SJCRH30 (cell line): ENCODE results near the gene CUL9. TPM values are rescaled to one million over a fixed set of nuclear protein-coding genes. Genes with fewer than 3 reads are reported as not detected.

Experiments
- DNase-seq, 2 experiments: peaks; one replicate each; pipeline ENCODE4 v3.0.0-alpha.2; 2015 to 2020
- H3K27ac ChIP-seq: fragments of 250-450 bp; sonication (Bioruptor Pico); 2 replicates; pipeline ENCODE4 v1.5.1; 2020; ENCODE audit warnings: mild to moderate bottlenecking, moderate library complexity
- H3K27me3 ChIP-seq: fragments of 250-450 bp; sonication (Bioruptor Pico); 2 replicates; pipeline ENCODE4 v1.5.1; 2020; ENCODE audit warnings: mild to moderate bottlenecking, moderate library complexity
- H3K36me3 ChIP-seq: fragments of 250-450 bp; sonication (Bioruptor Pico); 2 replicates; pipeline ENCODE4 v1.5.1; 2020; ENCODE audit warnings: mild to moderate bottlenecking, moderate library complexity
- H3K4me1 ChIP-seq: fragments of 250-450 bp; sonication (Bioruptor Pico); 2 replicates; pipeline ENCODE4 v1.5.1; 2020; ENCODE audit warnings: mild to moderate bottlenecking, moderate library complexity
- H3K4me3 ChIP-seq: fragments of 250-450 bp; sonication (Bioruptor Pico); 2 replicates; pipeline ENCODE4 v1.5.1; 2020; ENCODE audit warnings: mild to moderate bottlenecking, moderate library complexity
- H3K9me3 ChIP-seq: fragments of 250-450 bp; sonication (Bioruptor Pico); replicated peaks from 2 replicates; pipeline ENCODE4 v1.5.1; 2020; ENCODE audit warnings: mild to moderate bottlenecking, moderate library complexity
- total RNA-seq: library from RNA; depleted of rRNA; stranded (reverse); fragments of >200 nt; shearing (Covaris generic); gene quantifications from 2 replicates; pipeline ENCODE4 v1.2.3, GENCODE V29; 2014

Gene CUL9
- total RNA-seq, 1 experiment from 2014 or later: 14.5 TPM

- Histone ChIP-seq H3K9me3 (no peaks in the 10 kb centered on the region), H3K27ac (no peak overlapping the region), H3K27me3 (no peaks in the 10 kb centered on the region), H3K36me3 (peaks cover 20% of the 10 kb centered on the region), H3K4me3 (no peak overlapping the region), H3K4me1 (0 out of 2 replicates have a peak, but pooled peaks cover 2% of the 10 kb centered on the region)
- DNase-seq: no peak
Measured at GRCh38 chr6:43180985-43181384, 1.0 kb upstream of the CUL9 start.

- Histone ChIP-seq H3K4me1 (0 out of 2 replicates have a peak, but pooled peaks cover 2% of the 10 kb centered on the region), H3K4me3 (peak overlapping the region; percentile 71), H3K27ac (peak overlapping the region; percentile 13; the same call in 1 of the 2 replicates), H3K27me3 (no peaks in the 10 kb centered on the region), H3K9me3 (no peaks in the 10 kb centered on the region), H3K36me3 (peaks cover 20% of the 10 kb centered on the region)
- no peak for DNase-seq
Measured at GRCh38 chr6:43181621-43181941, 415 bp upstream of the CUL9 start.

DNA sequence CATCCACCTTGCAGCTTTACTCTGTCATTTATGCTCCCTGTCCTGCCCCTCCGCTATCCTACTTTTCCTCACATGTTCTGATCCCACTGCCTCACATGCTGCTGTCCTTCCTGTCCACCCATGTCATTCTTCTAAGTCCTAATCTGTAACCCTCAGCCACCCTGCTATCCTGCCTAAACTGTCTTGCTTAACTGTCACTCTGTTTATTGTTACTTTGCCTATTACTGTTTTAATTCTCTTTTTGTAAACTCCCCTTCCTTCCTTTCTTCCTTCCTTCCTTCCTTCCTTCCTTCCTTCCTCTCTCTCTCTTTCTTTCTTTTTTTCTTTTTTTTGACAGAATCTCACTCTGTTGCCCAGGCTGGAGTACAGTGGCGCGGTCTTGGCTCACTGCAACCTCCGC lies 1.4 kb downstream of the CUL9 start:
- H3K27me3 ChIP-seq: no peaks in the 10 kb centered on the region
- DNase-seq: no peak
- no peak overlapping the region for H3K27ac ChIP-seq
- no peak overlapping the region for H3K4me3 ChIP-seq
- H3K4me1 ChIP-seq: 0 out of 2 replicates have a peak, but pooled peaks cover 2% of the 10 kb centered on the region
- H3K36me3 ChIP-seq: peaks cover 20% of the 10 kb centered on the region
- no peaks in the 10 kb centered on the region for H3K9me3 ChIP-seq

DNA sequence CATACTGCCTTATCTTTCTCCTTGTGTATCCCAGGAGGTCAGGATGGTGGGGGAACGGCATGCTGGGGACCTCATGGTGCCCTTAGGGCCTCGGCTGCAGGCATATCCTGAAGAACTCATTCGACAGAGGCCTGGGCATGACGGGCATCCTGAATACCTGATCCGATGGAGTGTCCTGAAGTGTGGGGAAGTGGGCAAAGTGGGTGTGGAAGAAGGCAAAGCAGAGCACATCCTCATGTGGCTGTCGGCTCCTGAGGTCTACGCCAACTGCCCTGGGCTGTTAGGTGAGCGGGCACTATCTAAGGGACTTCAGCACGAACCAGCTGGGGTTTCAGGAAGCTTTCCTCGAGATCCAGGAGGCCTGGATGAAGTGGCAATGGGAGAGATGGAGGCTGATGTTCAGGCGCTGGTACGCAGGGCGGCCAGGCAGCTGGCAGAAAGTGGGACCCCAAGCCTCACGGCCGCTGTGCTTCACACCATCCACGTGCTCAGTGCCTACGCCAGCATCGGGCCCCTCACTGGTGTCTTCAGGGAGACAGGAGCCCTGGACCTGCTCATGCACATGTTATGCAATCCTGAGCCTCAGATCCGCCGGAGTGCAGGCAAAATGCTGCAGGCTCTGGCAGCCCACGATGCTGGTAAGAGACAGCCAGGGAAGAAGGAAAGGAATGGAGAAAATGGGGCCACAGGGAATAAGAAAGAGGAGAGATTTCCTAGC lies 2.4 kb downstream of the CUL9 start:
- Histone ChIP-seq H3K4me1 (0 out of 2 replicates have a peak, but pooled peaks cover 2% of the 10 kb centered on the region), H3K36me3 (peaks cover 14% of the 10 kb centered on the region), H3K27me3 (no peaks in the 10 kb centered on the region), H3K4me3 (no peak overlapping the region), H3K9me3 (no peaks in the 10 kb centered on the region), H3K27ac (no peak overlapping the region)
- no peak for DNase-seq

GRCh38 chr6:43185391-43185985 lies 3.5 kb downstream of the CUL9 start:
- peaks cover 14% of the 10 kb centered on the region for H3K36me3 ChIP-seq

GRCh38 chr6:43186019-43186418 lies 4.0 kb downstream of the CUL9 start:
- H3K4me3 ChIP-seq: no peak overlapping the region
- peaks cover 11% of the 10 kb centered on the region for H3K36me3 ChIP-seq
- H3K4me1 ChIP-seq: 0 out of 2 replicates have a peak, but pooled peaks cover 2% of the 10 kb centered on the region
- DNase-seq: no peak
- H3K27me3 ChIP-seq: no peaks in the 10 kb centered on the region
- H3K9me3 ChIP-seq: no peaks in the 10 kb centered on the region
- H3K27ac ChIP-seq: no peak overlapping the region

More at GRCh38 chr6:43185391-43185985, 3.5 kb downstream of the CUL9 start:
- Histone ChIP-seq H3K27me3 (no peaks in the 10 kb centered on the region), H3K4me1 (0 out of 2 replicates have a peak, but pooled peaks cover 2% of the 10 kb centered on the region), H3K4me3 (no peak overlapping the region), H3K27ac (no peak overlapping the region), H3K9me3 (no peaks in the 10 kb centered on the region)
- DNase-seq: no peak

- Histone ChIP-seq H3K27ac (no peak overlapping the region), H3K27me3 (no peaks in the 10 kb centered on the region), H3K4me1 (no peaks in the 10 kb centered on the region), H3K4me3 (no peak overlapping the region), H3K36me3 (peaks cover 11% of the 10 kb centered on the region), H3K9me3 (no peaks in the 10 kb centered on the region)
- no peak for DNase-seq
Measured at GRCh38 chr6:43186706-43187105, 4.7 kb downstream of the CUL9 start.

GRCh38 chr6:43187821-43188220 lies 5.8 kb downstream of the CUL9 start:
- H3K4me1 ChIP-seq: no peaks in the 10 kb centered on the region

DNA sequence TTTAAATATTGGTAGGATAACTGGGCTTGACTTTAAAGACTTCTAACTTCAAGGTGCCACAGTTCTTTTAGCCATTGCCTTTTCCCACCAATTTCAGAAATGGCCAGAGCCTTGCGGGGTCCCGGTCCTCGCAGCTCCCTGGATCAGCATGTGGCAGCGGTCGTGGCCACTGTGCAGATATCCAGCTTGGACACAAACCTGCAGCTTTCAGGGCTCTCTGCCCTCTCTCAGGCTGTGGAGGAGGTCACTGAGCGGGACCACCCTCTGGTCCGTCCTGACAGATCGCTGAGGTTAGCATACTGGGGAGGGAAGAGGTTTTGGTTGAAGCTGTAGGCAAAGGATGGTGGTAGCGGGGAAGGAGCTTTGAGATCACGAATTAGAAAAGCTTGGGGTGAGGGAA lies 6.4 kb downstream of the CUL9 start:
- DNase-seq: no peak

More at GRCh38 chr6:43187821-43188220, 5.8 kb downstream of the CUL9 start:
- Histone ChIP-seq H3K9me3 (no peaks in the 10 kb centered on the region), H3K4me3 (no peak overlapping the region), H3K36me3 (peaks cover 11% of the 10 kb centered on the region), H3K27ac (no peak overlapping the region), H3K27me3 (no peaks in the 10 kb centered on the region)
- no peak for DNase-seq

DNA sequence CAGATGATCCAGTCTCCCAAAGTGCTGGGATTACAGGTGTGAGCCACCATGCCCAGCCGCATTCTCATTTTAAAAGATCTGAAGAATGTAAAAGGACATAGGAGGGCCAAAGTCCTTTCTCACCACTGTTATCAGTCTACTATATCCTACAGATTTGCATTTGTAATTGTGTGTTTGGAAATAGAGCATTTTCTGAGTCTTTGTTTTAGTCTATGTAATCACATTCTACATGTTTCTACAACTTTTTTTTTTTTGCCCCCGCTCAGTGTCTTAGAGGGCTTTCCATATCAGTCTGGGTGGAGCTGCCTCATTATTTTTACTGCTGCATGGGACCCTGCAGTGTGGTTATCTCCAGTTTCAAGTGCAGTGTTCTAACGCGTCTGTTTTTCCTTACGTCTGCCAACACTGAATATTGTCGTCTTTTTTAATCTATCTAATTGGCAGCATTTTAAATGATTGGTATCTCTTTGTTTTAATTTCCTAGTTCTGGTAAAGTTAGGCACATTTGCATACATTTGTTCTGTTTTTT lies 7.8 kb downstream of the CUL9 start:
- no peak overlapping the region for H3K4me3 ChIP-seq
- no peaks in the 10 kb centered on the region for H3K27me3 ChIP-seq
- H3K36me3 ChIP-seq: peaks cover 18% of the 10 kb centered on the region
- no peak overlapping the region for H3K27ac ChIP-seq
- no peaks in the 10 kb centered on the region for H3K9me3 ChIP-seq
- DNase-seq: no peak
- no peaks in the 10 kb centered on the region for H3K4me1 ChIP-seq

More for the DNA sequence above, 6.4 kb downstream of the CUL9 start:
- Histone ChIP-seq H3K4me1 (no peaks in the 10 kb centered on the region), H3K27ac (no peak overlapping the region), H3K4me3 (no peak overlapping the region), H3K36me3 (peaks cover 14% of the 10 kb centered on the region), H3K27me3 (no peaks in the 10 kb centered on the region), H3K9me3 (no peaks in the 10 kb centered on the region)

- H3K27ac ChIP-seq: no peak overlapping the region
- no peaks in the 10 kb centered on the region for H3K4me1 ChIP-seq
- H3K9me3 ChIP-seq: no peaks in the 10 kb centered on the region
- H3K27me3 ChIP-seq: no peaks in the 10 kb centered on the region
- no peak overlapping the region for H3K4me3 ChIP-seq
- DNase-seq: no peak
- H3K36me3 ChIP-seq: peaks cover 10% of the 10 kb centered on the region; the same call in 1 of the 2 replicates
Measured at GRCh38 chr6:43192911-43193310, 10.9 kb downstream of the CUL9 start.

GRCh38 chr6:43193929-43194328 lies 11.9 kb downstream of the CUL9 start:
- H3K27me3 ChIP-seq: no peaks in the 10 kb centered on the region
- no peaks in the 10 kb centered on the region for H3K4me1 ChIP-seq
- DNase-seq: no peak
- H3K4me3 ChIP-seq: no peak overlapping the region
- no peak overlapping the region for H3K27ac ChIP-seq
- peaks cover 10% of the 10 kb centered on the region; the same call in 1 of the 2 replicates for H3K36me3 ChIP-seq
- H3K9me3 ChIP-seq: no peaks in the 10 kb centered on the region

DNA sequence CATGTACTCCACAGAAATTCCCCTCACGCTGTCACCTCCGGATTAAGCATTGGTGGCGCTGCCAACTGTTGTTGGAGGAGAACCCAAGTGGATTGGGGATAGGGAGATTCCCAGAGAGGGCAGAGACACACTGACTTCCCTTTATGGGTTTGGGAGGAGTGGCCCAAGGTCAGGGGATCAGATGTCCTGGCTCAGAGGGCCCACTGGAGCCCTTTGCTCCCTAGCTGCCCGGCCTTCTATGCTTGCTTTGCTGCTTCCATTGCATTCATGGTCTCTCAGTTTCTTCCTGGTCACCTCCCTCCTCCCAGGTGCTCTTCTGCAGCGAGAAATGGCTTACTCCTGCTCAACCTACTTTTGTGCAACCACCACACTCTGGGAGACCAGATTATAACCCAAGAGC lies 14.3 kb downstream of the CUL9 start:
- Histone ChIP-seq H3K4me3 (no peak overlapping the region), H3K4me1 (no peaks in the 10 kb centered on the region), H3K9me3 (no peaks in the 10 kb centered on the region), H3K36me3 (peaks cover 10% of the 10 kb centered on the region; the same call in 1 of the 2 replicates), H3K27me3 (no peaks in the 10 kb centered on the region), H3K27ac (no peak overlapping the region)
- no peak for DNase-seq

DNA sequence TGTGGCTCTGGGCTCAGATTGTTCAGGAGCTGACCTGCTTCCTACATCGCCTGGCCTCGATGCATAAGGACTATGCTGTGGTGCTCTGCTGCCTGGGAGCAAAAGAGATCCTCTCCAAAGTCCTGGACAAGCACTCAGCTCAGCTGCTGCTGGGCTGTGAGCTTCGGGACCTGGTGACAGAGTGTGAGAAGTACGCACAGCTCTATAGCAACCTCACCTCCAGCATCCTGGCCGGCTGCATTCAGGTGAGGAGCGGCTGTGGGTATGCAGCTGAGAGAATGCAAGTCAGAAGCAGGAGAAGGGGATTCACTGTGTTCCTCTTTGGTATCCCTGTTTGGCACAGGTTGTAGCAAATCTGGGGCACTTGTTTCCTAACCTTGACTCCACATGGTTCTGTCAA lies 17.9 kb downstream of the CUL9 start:
- DNase-seq: no peak
- Histone ChIP-seq H3K27me3 (no peaks in the 10 kb centered on the region), H3K4me1 (no peaks in the 10 kb centered on the region), H3K9me3 (no peaks in the 10 kb centered on the region), H3K4me3 (no peak overlapping the region), H3K27ac (no peak overlapping the region), H3K36me3 (peaks cover 3% of the 10 kb centered on the region; the same call in 1 of the 2 replicates)

- Histone ChIP-seq H3K36me3 (peaks cover 3% of the 10 kb centered on the region; the same call in 1 of the 2 replicates), H3K27me3 (no peaks in the 10 kb centered on the region), H3K4me1 (no peaks in the 10 kb centered on the region), H3K27ac (no peak overlapping the region), H3K4me3 (no peak overlapping the region), H3K9me3 (no peaks in the 10 kb centered on the region)
- no peak for DNase-seq
Measured at GRCh38 chr6:43200541-43200940, 18.5 kb downstream of the CUL9 start.
